GM19467 (cell line): ENCODE results near the gene MTM1.

ENCODE experiments used
- ATAC-seq: cut with Tn5 transposase; IDR thresholded peaks from one replicate; pipeline ENCODE4 v1.9.1; 2021; ENCODE audit warnings: mild to moderate bottlenecking, moderate library complexity; ENCODE audit not compliant: unreplicated experiment

The MTM1 gene

GRCh38 chrX:150701377-150701776, 133.0 kb downstream of the MTM1 start:
- no peak for ATAC-seq

- ATAC-seq = no peak
Observed at GRCh38 chrX:150702966-150703694, 134.7 kb downstream of the MTM1 start.

GRCh38 chrX:150703695-150703974, 135.2 kb downstream of the MTM1 start:
- no peak for ATAC-seq

- ATAC-seq = no peak
Observed at GRCh38 chrX:150704030-150704613, 135.7 kb downstream of the MTM1 start.

GRCh38 chrX:150712619-150713018, 144.2 kb downstream of the MTM1 start:
- ATAC-seq = no peak

- no peak for ATAC-seq
Observed at GRCh38 chrX:150715184-150715583, 146.8 kb downstream of the MTM1 start.

GRCh38 chrX:150719621-150720020, 151.2 kb downstream of the MTM1 start:
- no peak for ATAC-seq
